Activated CD4-positive, alpha-beta T cell treated with anti-CD3 and anti-CD28 coated beads for 1 hour (primary cell): ENCODE data around the gene EPC2.
"Not testable (repeated sequence)": the region's sequence is repeated elsewhere in the genome, so short reads cannot be mapped to it uniquely, and the experiment has no call there.

Source experiments
- DNase-seq: peaks from one replicate; pipeline ENCODE4 v3.0.0-alpha.2; 2020

The EPC2 gene

DNA sequence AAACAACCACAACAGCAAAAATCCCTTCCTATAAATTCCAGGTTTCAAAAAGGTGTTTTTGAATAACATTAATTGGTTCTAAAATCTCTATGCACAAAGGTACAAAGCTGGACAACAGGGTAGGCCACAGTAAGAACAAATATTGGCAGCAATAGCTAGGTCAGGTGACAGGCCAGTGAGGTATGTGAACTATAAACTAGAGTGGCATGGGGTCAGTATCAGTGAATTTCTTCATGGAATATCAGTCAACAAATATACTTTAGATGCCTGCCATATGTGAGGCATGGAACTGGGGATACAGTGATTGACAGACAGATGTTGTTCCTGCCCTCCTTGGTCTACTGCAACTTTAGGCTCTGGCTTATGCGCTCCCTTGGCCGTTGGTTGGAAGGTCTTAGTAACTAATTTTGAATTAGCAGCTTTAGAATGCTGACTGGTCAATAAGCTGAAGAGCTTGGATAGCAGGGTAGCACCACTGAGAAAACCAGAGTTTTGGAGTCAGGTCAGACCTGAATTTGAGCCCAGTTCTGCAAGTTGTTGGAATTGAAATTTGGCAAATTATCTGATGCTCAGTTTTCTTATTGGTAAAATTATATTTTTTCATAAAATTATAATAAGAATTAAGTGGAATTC, 2.3 kb upstream of the EPC2 start:
- DNase-seq = no peak

DNA sequence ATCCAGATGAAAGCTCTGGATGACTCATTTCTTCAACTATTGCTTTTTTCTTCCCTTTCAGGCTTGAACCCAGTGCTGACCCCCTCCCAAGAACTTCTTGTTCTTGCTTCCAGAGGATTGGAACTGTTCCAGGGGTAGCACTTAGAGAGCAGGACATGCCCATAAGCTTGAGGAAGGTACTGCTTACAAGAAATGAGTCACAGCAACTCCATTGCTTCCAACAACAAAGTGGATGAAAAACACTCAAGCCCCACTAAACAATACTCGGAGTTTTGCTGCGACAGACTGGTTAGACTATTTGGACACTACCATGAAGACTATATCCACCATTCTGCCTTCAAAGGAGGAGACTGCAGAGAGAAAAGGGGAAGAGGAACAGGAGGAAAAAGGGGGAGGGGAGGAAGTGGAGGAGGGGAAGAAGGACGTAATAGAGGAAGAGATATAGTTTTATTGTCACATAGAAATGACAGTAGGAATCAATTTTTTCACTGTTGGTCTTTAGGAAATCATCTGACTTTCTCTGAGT, 1.6 kb upstream of the EPC2 start:
- DNase-seq = no peak

DNA sequence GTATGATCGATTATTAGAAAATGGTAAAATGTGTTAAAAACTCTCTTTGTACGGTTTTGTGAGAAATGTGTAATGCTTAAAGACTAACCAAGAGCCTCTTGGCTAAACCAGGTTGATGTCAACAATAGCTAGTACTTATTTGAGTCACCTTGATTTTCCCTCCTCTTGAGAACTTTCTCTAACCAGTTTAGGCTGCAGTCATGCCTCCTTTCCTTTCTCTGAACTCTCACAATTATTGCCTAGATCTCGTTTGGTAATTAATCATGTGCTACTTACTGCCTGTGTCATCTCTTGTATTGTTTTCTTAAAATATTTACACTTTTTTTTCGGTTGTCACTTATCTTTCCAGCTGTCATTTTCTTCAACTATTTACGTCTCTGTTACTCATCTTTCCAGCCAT, 1.1 kb upstream of the EPC2 start:
- DNase-seq = no peak

DNA sequence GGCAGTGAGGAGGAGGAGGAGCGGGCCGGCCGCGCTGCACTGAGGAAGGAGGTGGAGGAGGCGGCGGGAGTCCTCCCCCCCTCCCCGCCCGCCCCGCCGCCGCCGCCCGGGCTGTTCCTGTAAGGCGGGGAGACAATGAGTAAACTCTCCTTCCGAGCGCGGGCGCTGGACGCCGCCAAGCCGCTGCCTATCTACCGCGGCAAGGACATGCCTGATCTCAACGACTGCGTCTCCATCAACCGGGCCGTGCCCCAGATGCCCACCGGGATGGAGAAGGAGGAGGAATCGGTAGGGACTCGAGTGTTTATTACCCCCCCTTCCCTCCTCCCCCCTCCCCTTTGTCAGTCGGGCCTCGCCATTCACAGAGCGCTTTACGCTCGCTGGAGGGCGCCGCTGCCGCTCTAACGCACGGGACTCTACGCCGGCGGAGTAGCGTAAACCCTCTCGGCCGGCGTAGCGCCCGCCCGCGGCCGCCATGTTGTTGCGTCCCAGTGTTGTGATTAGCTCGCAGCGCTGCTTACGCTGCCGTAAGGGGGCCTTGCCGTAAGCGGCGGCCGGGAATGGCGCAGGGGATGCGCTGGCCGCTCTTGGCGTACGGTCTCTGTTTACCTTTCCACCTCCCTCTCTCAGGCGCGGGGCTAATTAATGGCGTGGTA, 460 bp downstream of the EPC2 start:
- peak; percentile 94 for DNase-seq

DNA sequence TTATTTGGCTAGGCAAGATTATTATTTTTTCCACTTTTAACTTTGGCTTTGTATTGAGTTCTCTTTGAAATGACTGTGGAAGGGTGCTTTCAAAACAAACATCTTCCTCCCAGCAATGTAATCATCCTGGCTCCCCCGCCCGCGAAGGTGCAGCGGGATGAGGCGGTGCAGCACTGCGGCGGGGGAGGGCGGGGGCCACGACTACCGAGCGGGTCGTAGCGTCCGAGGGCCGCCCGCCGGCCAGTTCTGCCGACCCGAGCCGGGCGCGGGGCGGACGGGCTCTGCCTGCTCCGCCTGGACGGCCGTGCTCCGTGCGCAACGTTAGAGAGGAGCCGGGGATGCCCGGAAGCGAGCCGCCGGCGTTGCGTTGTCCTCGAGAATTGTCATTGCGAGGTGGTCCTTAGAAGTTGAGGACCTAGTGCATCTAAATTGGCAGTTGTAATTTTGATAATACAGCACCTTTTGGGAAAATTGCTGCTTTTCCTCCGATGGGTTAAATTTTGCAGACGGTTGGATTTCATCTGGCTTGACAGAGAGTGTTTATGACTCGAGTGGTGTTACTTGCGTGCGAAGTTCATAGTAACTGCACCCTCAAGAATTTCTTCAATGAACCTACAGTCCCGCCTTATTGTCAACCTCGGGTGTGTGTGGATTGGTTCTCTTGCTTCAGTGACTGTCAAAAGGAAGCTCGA, 1.1 kb downstream of the EPC2 start:
- peak; percentile 37 for DNase-seq

DNA sequence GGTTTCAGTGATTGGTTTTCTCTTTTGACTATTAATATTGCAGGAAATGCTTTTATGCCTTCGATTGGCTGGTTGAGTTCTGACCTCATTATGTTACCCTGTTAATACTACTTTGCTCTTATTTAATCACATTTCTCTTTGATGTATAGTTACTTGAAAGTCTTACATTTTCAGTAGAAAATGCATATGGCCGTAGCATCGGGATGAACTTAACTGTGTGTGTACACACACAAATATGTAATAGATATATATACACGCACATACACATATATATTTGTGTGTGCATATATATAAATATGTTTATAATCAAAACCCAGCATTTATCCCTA, 1.6 kb downstream of the EPC2 start:
- DNase-seq = no peak

DNA sequence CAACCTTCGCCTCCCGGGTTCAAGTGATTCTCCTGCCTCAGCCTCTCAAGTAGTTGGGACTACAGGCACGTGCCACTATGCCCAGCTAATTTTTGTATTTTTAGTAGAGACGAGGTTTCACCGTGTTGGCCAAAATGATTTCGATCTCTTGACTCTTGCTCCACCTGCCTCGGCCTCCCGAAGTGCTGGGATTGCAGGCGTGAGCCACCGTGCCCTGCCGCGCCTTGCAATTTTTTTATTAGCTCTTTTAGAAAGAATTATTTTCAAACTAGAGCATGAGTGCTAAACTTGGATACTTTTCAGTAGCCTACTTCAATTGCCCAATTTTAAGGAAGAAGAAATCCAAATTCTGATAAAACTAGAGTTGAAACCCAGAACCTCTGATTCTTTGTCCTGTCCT, 3.2 kb downstream of the EPC2 start:
- not testable (repeated sequence) for DNase-seq

DNA sequence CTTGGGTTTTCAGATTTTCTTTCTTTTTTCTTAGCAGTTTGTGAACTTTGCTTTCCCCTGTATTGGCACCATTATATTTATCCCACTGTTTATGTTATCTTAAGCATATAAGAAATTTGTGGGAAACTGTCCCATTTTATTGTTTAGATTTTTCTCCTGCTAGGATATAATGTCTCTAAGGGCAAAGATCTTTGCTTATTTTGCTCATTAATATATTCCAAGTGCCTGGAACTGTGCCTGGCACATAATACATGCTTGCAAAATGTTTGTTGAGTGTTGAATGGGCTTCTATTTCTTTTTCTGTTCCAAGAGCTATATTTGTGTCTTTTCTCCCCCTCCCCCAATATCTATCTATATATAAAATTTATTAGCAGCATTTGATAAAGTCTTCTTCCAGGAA, 5.4 kb downstream of the EPC2 start:
- DNase-seq = no peak

DNA sequence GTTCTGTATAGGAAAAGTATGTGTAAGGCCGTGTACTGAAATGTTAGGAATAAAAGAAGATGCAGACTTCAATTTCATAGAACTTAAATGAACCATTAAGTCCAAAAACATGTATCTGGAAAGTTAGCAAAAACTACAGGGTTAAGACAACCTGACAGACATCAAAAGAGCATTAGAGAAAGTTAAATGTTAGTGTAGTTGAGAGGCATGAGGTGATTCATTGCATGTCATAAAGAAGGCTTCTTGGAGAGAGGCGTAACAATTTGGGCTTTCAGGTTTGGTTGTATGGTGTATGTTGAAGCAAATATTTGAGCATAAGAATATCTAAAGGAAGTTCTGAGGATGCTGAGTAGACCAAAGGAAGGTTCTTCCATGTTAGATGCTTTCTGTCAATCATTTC, 6.3 kb downstream of the EPC2 start:
- DNase-seq = no peak

DNA sequence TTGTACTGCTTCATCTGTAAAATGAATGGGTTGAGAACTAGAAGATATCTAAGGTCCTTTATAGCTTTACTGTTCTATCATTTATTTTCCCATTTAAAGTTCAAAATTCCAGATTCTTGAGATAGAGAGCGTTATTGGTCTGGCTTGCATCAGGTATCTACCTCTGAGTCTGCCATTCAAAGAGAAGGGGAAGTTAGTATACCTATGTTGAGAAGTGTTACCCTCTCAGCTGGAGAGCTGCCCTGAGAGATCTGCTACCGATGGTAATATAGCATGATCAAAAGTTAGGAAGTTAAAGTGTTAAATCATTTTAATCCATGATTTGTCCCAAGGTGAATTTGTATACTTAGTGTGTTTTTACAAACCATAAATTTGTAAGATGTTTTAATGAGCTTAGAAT, 7.4 kb downstream of the EPC2 start:
- DNase-seq = no peak

DNA sequence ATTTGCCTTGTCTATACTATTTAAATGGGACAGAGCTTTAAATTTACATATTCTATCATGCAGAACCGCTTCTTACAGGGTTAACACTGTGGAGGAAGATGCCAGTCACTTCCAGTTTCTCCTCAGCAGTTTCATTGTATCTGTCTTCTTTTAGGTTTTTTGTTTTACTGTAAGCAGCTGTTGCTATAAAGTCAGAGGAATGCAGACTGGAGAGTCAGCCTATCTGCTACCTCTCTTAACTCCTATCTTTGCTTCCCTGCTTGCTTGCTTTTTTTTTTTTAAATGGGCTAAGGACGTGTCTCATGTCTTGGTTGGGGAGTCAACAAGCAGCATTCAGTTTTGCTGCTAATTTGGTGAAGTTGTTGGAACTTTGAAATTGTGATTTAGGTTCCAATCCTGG, 8.9 kb downstream of the EPC2 start:
- DNase-seq = no peak

DNA sequence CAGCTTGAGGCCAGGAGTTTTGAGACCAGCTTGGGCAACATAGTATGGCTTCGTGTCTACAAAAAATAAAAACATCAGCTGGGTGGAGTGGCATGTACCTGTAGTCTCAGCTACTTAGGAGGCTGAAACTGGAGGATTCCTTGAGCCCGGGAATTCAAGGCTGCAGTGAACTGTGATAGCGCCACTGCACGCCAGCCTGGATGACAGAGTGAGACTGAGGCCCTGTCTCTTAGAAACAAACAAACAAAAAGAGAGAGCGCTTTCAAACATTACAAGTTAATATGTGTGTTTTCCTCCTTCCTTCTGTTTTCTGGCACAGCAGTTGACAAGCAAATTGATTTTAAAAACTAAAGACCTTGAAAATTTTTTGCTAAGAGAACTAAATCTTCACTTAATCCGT, 9.9 kb downstream of the EPC2 start:
- no peak for DNase-seq

DNA sequence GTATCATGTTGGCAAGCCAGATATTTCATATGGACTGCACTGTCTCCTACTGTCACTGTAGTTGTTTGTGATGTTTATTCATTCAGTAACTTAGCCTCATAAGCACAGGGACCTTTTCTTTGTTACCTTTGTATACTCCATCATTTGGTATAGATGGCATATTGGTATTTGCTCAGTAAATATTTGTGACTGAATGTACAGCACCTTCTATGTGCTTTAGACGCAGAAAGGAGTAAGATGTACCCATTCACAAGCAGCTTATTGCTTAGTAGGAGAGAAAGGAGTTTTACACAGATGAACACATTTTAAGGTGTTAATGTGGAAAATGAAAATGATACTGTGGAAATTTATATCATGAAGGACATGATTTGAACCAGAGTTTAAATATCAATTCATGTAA, 12.0 kb downstream of the EPC2 start:
- DNase-seq = no peak

DNA sequence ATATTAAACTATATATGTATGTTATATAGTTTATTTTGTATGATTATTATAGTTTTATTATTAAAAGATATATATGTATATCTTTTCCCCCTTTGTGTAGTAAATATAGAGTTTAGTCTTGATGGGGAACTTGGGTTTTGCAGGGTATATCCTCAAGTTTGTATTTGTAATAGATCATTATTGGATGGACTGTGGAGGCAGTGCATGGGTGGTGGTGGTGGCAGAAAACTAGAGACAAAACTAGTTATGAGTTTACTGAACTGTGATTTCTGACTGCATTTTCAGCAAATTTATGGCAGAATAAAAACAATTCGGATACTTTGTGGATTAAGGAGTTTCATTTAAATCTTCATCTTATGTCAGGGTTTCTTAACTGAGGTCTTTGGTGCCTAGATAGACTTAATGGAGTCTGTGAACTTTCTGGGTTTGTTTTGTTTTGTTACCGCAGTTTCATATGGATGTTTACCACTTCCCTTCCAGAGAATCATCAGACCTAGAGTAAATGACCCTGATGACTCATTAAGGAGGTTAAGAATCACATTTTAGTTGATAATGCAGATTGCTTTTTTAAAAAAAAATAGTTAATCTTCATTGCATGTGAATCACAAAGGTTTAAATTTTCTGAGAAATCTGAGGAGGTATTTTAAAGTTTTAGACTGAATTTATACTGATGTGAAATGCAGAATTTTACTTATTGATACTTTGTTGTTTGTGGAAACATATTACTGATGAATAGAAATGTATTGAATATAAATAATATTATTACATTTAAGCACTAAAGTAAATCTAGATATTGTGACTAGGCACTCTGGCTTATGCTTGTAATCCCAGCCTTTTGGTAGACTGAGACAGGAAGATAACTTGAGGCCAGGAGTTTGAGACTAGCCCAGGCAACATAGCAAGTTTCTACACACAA, 14.5 kb downstream of the EPC2 start:
- no peak for DNase-seq

DNA sequence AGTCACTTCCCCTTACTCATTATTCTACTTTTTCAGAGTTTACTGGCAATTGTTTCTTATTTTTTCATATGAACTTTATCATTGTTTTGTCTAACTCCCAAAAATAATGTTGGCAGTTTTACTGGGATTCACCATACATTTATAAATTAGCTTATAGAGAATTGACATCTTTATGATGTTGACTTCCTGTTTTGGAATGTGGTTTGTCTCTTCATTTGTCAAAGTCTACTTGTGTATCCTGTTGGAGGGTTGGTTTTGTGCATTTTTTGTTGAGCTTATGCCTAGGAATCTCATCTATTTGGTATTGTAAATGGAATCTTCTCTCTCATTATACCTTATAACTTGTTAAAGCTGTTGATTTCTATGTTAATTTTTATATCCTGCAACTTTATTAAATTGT, 16.4 kb downstream of the EPC2 start:
- no peak for DNase-seq

DNA sequence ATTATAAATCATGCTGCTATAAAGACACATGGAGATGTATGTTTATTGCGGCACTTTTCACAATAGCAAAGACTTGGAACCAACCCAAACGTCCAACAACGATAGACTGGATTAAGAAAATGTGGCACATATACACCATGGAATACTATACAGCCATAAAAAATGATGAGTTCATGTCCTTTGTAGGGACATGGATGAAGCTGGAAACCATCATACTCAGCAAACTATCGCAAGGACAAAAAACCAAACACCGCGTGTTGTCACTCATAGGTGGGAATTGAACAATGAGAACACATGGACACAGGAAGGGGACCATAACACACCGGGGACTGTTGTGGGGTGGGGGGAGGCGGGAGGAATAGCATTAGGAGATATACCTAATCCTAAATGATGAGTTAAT, 17.8 kb downstream of the EPC2 start:
- DNase-seq = not testable (repeated sequence)

DNA sequence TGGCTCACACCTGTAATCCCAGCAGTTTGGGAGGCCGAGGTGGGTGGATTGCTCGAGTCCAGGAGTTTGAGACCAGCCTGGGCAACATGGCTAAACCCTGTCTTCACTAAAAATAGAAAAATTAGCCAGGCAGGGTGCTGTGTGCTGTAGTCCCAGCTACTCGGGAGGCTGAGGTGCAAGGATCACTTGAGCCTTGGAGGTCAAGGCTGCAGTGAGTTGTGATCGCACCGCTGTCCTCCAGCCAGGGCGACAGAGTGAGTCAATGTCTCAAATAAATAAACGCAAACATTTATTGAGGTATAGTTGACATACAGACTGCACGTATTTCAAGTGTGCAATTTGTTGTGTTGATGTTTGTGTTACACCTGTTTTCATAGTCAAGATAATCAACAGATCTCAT, 19.7 kb downstream of the EPC2 start:
- no peak for DNase-seq

DNA sequence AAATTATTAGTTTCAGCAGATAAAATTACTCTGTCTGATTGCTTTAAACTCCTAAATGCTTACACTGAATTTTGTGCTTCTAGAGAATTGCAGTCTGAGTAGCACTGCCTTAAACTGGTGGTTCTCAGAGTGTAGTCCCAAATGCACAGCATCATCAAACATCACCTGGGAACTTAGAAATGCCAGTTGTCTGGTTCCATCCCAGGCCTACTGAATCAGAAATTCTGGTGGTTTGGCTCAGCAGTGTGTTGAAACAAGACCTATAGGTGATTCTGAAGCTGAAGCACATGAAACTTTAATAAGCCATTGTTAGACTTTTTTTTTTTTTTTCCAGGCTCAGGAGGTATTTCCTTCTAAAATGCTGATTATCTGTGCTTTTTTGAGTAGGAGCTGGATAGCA, 22.0 kb downstream of the EPC2 start:
- no peak for DNase-seq

DNA sequence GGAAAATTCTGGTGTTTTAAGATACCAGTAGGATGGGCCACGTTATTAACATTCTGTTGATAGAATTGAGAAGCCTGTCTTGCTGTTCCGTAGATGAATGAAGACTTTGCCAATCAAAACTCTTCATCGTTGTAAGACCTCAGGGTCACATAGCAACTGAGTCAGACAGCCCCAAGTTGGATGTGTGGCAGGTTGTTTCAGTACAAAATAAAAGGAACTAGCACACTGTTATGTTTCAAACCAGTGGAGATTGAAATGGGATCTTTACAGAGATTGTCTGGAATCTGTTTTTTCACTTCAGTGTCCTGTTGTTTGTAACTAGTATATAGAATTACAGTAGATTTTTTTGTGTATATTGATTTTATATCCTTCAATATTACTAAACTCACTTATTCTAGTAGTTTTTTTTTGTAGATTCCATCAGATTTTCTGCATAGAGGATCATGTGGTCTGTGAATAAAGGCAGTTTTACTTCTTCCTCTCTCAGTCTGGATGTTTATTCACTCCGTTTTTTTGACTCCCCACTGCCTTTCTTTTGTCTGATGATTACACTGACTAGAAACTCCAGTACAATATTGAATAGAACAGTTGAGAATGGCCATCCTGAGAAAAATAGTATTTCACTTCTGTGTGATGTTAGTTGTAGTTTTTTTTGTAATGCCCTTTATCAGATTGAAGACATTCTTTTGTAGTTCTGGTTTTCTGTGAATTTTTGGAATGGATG, 22.7 kb downstream of the EPC2 start:
- no peak for DNase-seq

DNA sequence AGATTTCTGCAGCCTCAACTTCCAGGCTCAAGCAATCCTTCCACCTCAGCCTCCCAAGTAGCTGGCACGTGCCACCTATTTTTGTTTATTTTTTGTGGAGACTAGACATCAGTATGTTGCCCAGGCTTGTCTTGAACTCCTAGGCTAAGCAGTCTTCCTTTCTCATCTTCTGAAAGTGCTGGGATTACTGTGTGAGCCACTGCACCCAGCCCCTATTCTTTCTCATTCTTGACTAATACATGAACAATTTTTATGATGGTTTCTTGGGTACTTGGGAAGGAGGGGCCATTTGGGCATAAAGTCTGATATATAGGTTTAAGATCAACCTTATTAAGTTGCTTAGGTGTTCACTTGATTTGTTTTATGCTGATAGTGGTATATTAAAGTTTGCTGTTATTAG, 26.2 kb downstream of the EPC2 start:
- no peak for DNase-seq

DNA sequence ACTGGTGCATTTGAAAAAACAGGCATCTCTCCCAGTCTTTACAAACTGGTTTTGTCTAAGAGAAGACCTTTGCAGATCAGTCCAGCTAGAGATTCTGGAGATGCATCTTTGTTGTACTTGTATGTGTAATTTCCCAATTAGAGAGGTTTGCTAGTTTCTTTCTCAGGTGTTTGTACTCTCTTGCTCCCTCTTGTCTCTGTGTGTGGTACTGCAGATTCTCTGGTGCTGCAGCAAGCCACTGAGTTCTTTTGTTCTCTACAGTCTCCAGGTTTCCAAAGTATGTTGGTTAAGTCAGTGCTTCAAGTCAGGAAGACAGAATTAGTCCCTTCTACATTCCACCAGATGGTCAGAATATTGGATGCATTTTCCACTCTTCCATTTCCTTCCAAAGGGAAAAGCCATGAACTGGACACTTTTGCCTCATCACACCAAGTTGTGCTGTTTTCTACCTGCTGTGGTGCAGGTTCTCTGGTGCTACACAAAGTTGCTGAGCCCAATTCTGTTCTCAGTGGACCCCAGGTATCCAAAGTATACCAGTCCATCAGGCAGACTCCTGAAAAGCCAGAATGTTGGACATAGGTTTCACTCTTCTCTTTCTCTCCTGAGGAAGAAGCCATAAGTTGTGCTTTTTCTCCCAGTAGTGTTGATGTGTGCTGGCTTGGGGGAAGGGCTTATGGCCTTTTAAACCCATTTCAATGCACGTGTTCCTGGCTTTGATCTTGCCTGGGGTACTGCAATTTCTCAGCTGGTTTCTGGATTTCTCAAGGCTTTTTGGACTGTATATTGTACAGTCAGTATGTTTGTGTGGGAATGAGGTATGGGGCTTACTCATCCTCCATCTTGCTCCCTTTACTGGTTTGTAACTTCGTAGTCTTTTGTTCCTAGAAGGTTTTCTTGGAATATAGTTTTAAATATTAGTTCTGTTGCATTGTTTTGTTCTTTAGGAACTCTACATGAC, 29.8 kb downstream of the EPC2 start:
- no peak for DNase-seq

DNA sequence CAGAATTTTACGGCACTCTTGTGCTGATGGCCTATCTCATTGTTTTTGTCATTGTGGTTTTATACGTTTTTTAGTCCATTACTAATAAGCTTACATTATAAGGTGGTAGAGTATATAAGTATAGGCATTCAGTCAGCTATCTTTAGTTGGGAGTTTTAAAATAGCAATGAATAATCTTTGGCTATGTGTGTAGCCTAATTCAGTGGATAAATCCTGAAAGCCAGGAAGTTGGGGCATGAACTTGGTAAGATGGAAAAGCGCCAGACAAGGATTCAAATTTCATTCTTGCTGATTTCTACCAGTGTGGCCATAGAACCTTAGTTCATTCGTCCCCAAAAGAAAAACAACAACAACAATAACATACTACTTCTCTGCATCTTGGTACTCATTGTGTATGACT, 31.2 kb downstream of the EPC2 start:
- no peak for DNase-seq
